ENCODE data around the gene KRTAP10-2.
"Not testable (repeated sequence)": the region's sequence is repeated elsewhere in the genome, so short reads cannot be mapped to it uniquely, and the experiment has no call there.

Gene KRTAP10-2

DNA sequence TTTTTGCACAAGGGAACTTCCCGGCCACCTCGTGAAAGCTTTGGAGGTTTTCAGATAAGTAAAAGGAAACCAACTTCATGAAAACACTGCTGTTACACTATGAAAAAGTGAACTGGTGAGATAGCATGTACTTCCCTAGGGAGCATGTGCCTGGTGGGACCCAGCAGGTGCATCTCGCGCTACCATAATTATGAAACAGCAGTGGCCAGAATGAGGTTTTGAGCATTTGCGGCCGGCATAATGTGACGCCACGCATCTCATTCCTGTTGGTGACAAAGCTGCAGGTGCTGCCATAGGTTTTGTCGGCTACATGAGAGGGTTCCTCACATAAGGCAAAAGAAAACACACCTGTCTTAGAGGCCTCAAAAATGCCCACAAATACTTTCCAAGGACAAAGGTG lies 5.6 kb upstream of the KRTAP10-2 start:
- no peak overlapping the region for H3K4me3 ChIP-seq (ENCODE audit: low read depth, low read length)
- no peak for DNase-seq (ENCODE audit: low read depth)
- no peak for TF ChIP-seq CTCF (conservative IDR thresholded peaks at IDR 0.05; ENCODE audit: low read depth, low read length)

- DNase-seq (ENCODE audit: low read depth) = no peak
- no peak overlapping the region for H3K4me3 ChIP-seq (ENCODE audit: low read depth, low read length)
- TF ChIP-seq CTCF (conservative IDR thresholded peaks at IDR 0.05; ENCODE audit: low read depth, low read length) = no peak
Observed at GRCh38 chr21:44555200-44555875, 4.0 kb upstream of the KRTAP10-2 start.

- H3K4me3 ChIP-seq (ENCODE audit: low read depth, low read length) = no peak overlapping the region
- no peak for DNase-seq (ENCODE audit: low read depth)
- TF ChIP-seq CTCF (conservative IDR thresholded peaks at IDR 0.05; ENCODE audit: low read depth, low read length) = no peak
Observed at GRCh38 chr21:44552681-44553080, 1.4 kb upstream of the KRTAP10-2 start.

DNA sequence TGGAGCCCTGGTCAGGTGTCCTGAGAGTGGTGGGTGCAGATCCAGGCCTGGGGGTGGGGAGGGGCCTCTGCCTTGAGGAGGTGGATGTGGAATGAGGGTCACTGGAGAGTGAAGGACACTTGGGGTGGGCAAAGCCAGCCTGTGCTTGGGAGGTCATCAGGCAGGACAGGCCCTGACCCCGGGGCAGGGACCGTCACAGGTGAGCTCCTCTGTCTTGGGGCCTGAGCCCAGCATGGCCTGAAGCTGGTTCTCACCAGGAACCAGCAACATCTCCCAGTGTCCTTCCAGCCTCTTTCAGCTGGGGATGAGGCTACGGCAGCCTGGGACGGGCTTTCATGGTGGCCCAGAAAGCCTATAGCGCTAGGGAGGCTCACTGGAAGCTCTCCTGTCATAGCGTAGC lies 831 bp upstream of the KRTAP10-2 start:
- H3K4me3 ChIP-seq (ENCODE audit: low read depth, low read length) = no peak overlapping the region
- no peak for TF ChIP-seq CTCF (conservative IDR thresholded peaks at IDR 0.05; ENCODE audit: low read depth, low read length)
- DNase-seq (ENCODE audit: low read depth) = no peak

GRCh38 chr21:44550807-44551206 lies 498 bp downstream of the KRTAP10-2 start:
- no peak for TF ChIP-seq CTCF (conservative IDR thresholded peaks at IDR 0.05; ENCODE audit: low read depth, low read length)
- DNase-seq (ENCODE audit: low read depth) = no peak
- no peak overlapping the region for H3K4me3 ChIP-seq (ENCODE audit: low read depth, low read length)

- not testable (repeated sequence) for H3K4me3 ChIP-seq (ENCODE audit: low read depth, low read length); DNase-seq (ENCODE audit: low read depth)
Observed at GRCh38 chr21:44550285-44550684, 1.0 kb downstream of the KRTAP10-2 start.

- no peak for DNase-seq (ENCODE audit: low read depth)
- no peak for TF ChIP-seq CTCF (conservative IDR thresholded peaks at IDR 0.05; ENCODE audit: low read depth, low read length)
Observed at GRCh38 chr21:44549525-44550211, 1.6 kb downstream of the KRTAP10-2 start.

More at GRCh38 chr21:44549525-44550211, 1.6 kb downstream of the KRTAP10-2 start:
- H3K4me3 ChIP-seq (ENCODE audit: low read depth, low read length) = no peak overlapping the region

Measured in choroid plexus epithelial cell (primary cell).